ENCODE measurements around the gene VRK3. TPM values are rescaled to one million over a fixed set of nuclear protein-coding genes. Genes with fewer than 3 reads are reported as not detected.

The VRK3 gene
- total and polyA plus RNA-seq, 9 donors, result 26.1 to 52.5 (median 34.0) TPM

DNA sequence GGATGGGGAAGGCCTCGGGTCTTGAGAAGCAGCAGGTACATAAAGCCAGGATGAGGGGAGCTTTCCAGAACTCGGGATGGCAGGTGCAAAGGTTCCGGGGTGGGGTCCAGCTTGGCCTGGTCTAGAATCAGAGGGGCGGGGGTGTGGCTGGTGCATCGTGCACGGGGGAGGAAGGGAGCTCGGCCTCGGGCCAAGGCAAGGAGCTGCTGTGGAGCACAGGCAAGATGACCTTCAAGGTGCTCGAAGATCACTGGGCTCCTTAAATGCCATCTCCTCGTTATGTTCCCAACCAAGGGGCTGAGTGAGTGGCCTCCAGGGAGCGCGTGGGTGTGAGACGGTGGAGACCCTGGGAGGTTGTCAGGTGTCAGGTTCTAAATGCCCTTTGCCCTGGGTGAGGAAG, 48.1 kb downstream of the VRK3 start:
- Histone ChIP-seq H3K9me3 (no peaks in the 10 kb centered on the region), H3K27ac (no peak overlapping the region), H3K36me3 (no peaks in the 10 kb centered on the region), H3K4me3 (no peak overlapping the region), H3K27me3 (no peaks in the 10 kb centered on the region), H3K4me1 (ENCODE audit: insufficient read depth) (peaks cover 29% of the 10 kb centered on the region)
- intact Hi-C loops (cut with DNase I), result no loop called here
- DNase-seq, result no peak
- TF ChIP-seq POLR2A (IDR thresholded peaks at IDR 0.05), result no peak
- TF ChIP-seq, protein P1, sequence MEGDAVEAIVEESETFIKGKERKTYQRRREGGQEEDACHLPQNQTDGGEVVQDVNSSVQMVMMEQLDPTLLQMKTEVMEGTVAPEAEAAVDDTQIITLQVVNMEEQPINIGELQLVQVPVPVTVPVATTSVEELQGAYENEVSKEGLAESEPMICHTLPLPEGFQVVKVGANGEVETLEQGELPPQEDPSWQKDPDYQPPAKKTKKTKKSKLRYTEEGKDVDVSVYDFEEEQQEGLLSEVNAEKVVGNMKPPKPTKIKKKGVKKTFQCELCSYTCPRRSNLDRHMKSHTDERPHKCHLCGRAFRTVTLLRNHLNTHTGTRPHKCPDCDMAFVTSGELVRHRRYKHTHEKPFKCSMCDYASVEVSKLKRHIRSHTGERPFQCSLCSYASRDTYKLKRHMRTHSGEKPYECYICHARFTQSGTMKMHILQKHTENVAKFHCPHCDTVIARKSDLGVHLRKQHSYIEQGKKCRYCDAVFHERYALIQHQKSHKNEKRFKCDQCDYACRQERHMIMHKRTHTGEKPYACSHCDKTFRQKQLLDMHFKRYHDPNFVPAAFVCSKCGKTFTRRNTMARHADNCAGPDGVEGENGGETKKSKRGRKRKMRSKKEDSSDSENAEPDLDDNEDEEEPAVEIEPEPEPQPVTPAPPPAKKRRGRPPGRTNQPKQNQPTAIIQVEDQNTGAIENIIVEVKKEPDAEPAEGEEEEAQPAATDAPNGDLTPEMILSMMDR (IDR thresholded peaks at IDR 0.05), result no peak
- no peak for TF ChIP-seq EP300 (IDR thresholded peaks at IDR 0.05)
- WGBS, 3 donors, result 48 to 72% (median 62%) methylated on average over 13 of the region's 13 CpGs

DNA sequence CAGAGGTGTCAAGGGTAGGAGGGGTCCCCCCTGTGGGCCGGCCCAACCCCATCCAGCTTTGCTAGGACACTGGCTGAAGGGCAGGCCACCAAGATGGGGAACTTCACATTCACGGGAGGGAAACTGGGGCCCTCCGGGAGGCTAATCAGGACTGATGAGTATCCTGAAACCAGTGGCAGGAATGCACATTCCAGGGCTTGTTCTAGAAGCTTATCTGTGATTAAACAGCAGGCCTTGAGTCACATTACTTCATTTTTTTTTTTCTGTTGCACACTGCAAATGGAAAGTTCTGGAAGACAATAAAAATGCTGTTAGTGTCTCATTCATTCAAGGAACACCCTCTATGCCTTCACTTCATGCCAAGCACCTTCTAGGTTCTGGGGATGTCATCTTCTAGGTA, 48.7 kb downstream of the VRK3 start:
- Histone ChIP-seq H3K27me3 (no peaks in the 10 kb centered on the region), H3K36me3 (no peaks in the 10 kb centered on the region), H3K4me1 (ENCODE audit: insufficient read depth) (peaks cover 31% of the 10 kb centered on the region), H3K4me3 (no peak overlapping the region), H3K27ac (no peak overlapping the region), H3K9me3 (no peaks in the 10 kb centered on the region)
- WGBS, 3 donors, result 45 to 62% (median 48%) methylated on average over 3 of the region's 3 CpGs
- TF ChIP-seq EP300 (IDR thresholded peaks at IDR 0.05) (no peak), POLR2A (IDR thresholded peaks at IDR 0.05) (no peak)
- TF ChIP-seq, protein P1 (IDR thresholded peaks at IDR 0.05), result no peak
- intact Hi-C loops (cut with DNase I), result no loop called here
- DNase-seq, result no peak

GRCh38 chr19:49975051-49975450, 50.1 kb downstream of the VRK3 start:
- no peaks in the 10 kb centered on the region for H3K9me3 ChIP-seq
- no peaks in the 10 kb centered on the region for H3K36me3 ChIP-seq
- no peaks in the 10 kb centered on the region for H3K27me3 ChIP-seq
- TF ChIP-seq POLR2A (IDR thresholded peaks at IDR 0.05) (no peak), EP300 (IDR thresholded peaks at IDR 0.05) (no peak)
- TF ChIP-seq, protein P1 (IDR thresholded peaks at IDR 0.05), result no peak
- no peak overlapping the region for H3K4me3 ChIP-seq
- peaks cover 31% of the 10 kb centered on the region for H3K4me1 ChIP-seq (ENCODE audit: insufficient read depth)
- intact Hi-C loops (cut with DNase I), result no loop called here
- 70 to 83% (median 72%) methylated on average over 7 of the region's 7 CpGs for WGBS, 3 donors
- no peak for DNase-seq
- no peak overlapping the region for H3K27ac ChIP-seq

- Histone ChIP-seq H3K36me3 (no peaks in the 10 kb centered on the region), H3K4me1 (ENCODE audit: insufficient read depth) (peaks cover 34% of the 10 kb centered on the region), H3K4me3 (no peak overlapping the region), H3K27ac (no peak overlapping the region), H3K9me3 (no peaks in the 10 kb centered on the region), H3K27me3 (no peaks in the 10 kb centered on the region)
- no peak for DNase-seq
- WGBS, 3 donors, result 72 to 85% (median 79%) methylated on average over 18 of the region's 18 CpGs
- TF ChIP-seq, protein P1 (IDR thresholded peaks at IDR 0.05), result no peak
- no peak for TF ChIP-seq POLR2A (IDR thresholded peaks at IDR 0.05)
- no peak for TF ChIP-seq EP300 (IDR thresholded peaks at IDR 0.05)
- intact Hi-C loops (cut with DNase I), result no loop called here
These were observed 51.2 kb downstream of the VRK3 start for GRCh38 chr19:49973987-49974386.

Data from ovary (tissue), 9 donors.